Measurements from ENCODE around the gene PAGR1. TPM values are rescaled to one million over a fixed set of nuclear protein-coding genes. Genes with fewer than 3 reads are reported as not detected.
A peak's percentile ranks its signal among the peaks of the same experiment; 100 is the strongest.

PAGR1 gene
- total and polyA plus RNA-seq, 2 of the 13 experiments (the other 11 are each of a cell fraction or from before 2014, with no cell fraction given): 9.8 to 66.4 TPM

GRCh38 chr16:29841631-29842030 lies 25.7 kb downstream of the PAGR1 start:
- Histone ChIP-seq H3K4me3 (replicated peaks in 1 of 3; ENCODE audit: insufficient read depth in 1 of 3, low read depth in 2 of 3, low read length in 3 of 3) (no peak overlapping the region), H3K4me1 (ENCODE audit: insufficient read depth, low read length) (no peaks in the 10 kb centered on the region), H4K20me1 (ENCODE audit: insufficient read depth, low read length) (no peaks in the 10 kb centered on the region), H3K79me2 (ENCODE audit: insufficient read depth, low read length) (no peaks in the 10 kb centered on the region), H3K27me3 (ENCODE audit: control insufficient read depth in 1 of 2, insufficient read depth in 2 of 2, low read length in 2 of 2) (no peaks in the 10 kb centered on the region), H3K9me3 (ENCODE audit: low read length) (no peaks in the 10 kb centered on the region), H3K27ac (ENCODE audit: extremely low read length, insufficient read depth, low read length) (no peak overlapping the region), H2AFZ (ENCODE audit: low read length) (no peak overlapping the region), H3K36me3 (replicated peaks in 1 of 2; ENCODE audit: control insufficient read depth in 1 of 2, insufficient read depth in 2 of 2, low read length in 2 of 2) (peaks cover 1 to 5% of the 10 kb centered on the region in 2 experiments; a peak in 2 of 5 replicates), H3K9ac (ENCODE audit: insufficient read depth, low read depth, low read length) (no peak overlapping the region), H3K4me2 (ENCODE audit: low read depth, low read length) (no peak overlapping the region)
- DNase-seq (ENCODE audit: low spot score) (no peak), FAIRE-seq (no peak), ATAC-seq (no peak)
- TF ChIP-seq ZNF547 (CRISPR knock-in tag; IDR thresholded peaks at IDR 0.05): no peak
- peak; percentile 70 for TF ChIP-seq AGO2 (optimal IDR thresholded peaks at IDR 0.05; ENCODE audit: low read depth, low read length)
- POLR2A ChIA-PET: interaction anchor here (1.4 to 3.6 kb wide), 2 partner anchors 12 to 13 kb away, joined by 3 to 11 read pairs; no protein-coding TSS in a partner anchor
- in situ Hi-C loops (cut with HindIII; ENCODE audit: extremely low pct_ligation_motif_present, low pct_unique_long_range_greater_than_20kb): no loop called here
- intact Hi-C loops (cut with micrococcal nuclease; ENCODE audit: unreplicated experiment): no loop called here
- CTCF ChIA-PET (ENCODE audit: low intra/inter-chr PET ratio, low total read pairs): no interaction called here
- 97% methylated on average over 23 of the region's 23 CpGs for WGBS (ENCODE audit: low lambda C conversion rate)
- no TSS peak for BruUV-seq (replicated peaks)

GRCh38 chr16:29842732-29843346 lies 26.9 kb downstream of the PAGR1 start:
- CTCF ChIA-PET (ENCODE audit: low intra/inter-chr PET ratio, low total read pairs): no interaction called here
- DNase-seq (ENCODE audit: low spot score) (no peak), ATAC-seq (peak; percentile 52), FAIRE-seq (peak; percentile 30)
- Histone ChIP-seq H3K4me2 (ENCODE audit: low read depth, low read length) (no peak overlapping the region), H3K4me1 (ENCODE audit: insufficient read depth, low read length) (no peaks in the 10 kb centered on the region), H3K9me3 (ENCODE audit: low read length) (no peaks in the 10 kb centered on the region), H3K36me3 (replicated peaks in 1 of 2; ENCODE audit: control insufficient read depth in 1 of 2, insufficient read depth in 2 of 2, low read length in 2 of 2) (peaks cover 3% of the 10 kb centered on the region in 2 experiments; a peak in 2 of 5 replicates), H2AFZ (ENCODE audit: low read length) (no peak overlapping the region), H3K27ac (ENCODE audit: extremely low read length, insufficient read depth, low read length) (no peak overlapping the region), H3K4me3 (replicated peaks in 1 of 3; ENCODE audit: insufficient read depth in 1 of 3, low read depth in 2 of 3, low read length in 3 of 3) (no peak overlapping the region), H4K20me1 (ENCODE audit: insufficient read depth, low read length) (no peaks in the 10 kb centered on the region), H3K9ac (ENCODE audit: insufficient read depth, low read depth, low read length) (no peak overlapping the region), H3K27me3 (ENCODE audit: control insufficient read depth in 1 of 2, insufficient read depth in 2 of 2, low read length in 2 of 2) (no peaks in the 10 kb centered on the region), H3K79me2 (ENCODE audit: insufficient read depth, low read length) (no peaks in the 10 kb centered on the region)
- no TSS peak for BruUV-seq (replicated peaks)
- in situ Hi-C loops (cut with HindIII; ENCODE audit: extremely low pct_ligation_motif_present, low pct_unique_long_range_greater_than_20kb): no loop called here
- intact Hi-C loops (cut with micrococcal nuclease; ENCODE audit: unreplicated experiment): no loop called here
- WGBS (ENCODE audit: low lambda C conversion rate): 97% methylated on average over 9 of the region's 9 CpGs
- TF ChIP-seq STAG1 (CRISPR knock-in tag; IDR thresholded peaks at IDR 0.05) (peak; percentile 30), ZBTB33 (CRISPR knock-in tag; IDR thresholded peaks at IDR 0.05) (peak; percentile 59; the same call in 1 of the 2 replicates), ZNF652 (CRISPR knock-in tag; IDR thresholded peaks at IDR 0.05; ENCODE audit: borderline replicate concordance, low read depth) (no peak)
- TF ChIP-seq, protein P1, sequence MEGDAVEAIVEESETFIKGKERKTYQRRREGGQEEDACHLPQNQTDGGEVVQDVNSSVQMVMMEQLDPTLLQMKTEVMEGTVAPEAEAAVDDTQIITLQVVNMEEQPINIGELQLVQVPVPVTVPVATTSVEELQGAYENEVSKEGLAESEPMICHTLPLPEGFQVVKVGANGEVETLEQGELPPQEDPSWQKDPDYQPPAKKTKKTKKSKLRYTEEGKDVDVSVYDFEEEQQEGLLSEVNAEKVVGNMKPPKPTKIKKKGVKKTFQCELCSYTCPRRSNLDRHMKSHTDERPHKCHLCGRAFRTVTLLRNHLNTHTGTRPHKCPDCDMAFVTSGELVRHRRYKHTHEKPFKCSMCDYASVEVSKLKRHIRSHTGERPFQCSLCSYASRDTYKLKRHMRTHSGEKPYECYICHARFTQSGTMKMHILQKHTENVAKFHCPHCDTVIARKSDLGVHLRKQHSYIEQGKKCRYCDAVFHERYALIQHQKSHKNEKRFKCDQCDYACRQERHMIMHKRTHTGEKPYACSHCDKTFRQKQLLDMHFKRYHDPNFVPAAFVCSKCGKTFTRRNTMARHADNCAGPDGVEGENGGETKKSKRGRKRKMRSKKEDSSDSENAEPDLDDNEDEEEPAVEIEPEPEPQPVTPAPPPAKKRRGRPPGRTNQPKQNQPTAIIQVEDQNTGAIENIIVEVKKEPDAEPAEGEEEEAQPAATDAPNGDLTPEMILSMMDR (CRISPR knock-in tag; IDR thresholded peaks at IDR 0.05): peak; percentile 26; the same call in 1 of the 2 replicates
- POLR2A ChIA-PET: interaction anchor here (1.2 to 3.6 kb wide), 3 partner anchors 13 to 27 kb away, joined by 3 to 11 read pairs (median 5); partner anchors contain the start of gene PAGR1

Measured in HepG2 (cell line).